Measurements from ENCODE around the gene GRIPAP1.

GRIPAP1 gene

GRCh38 chrX:48958635-48959094, 43.4 kb downstream of the GRIPAP1 start:
- DNase-seq (ENCODE audit: low spot score) = peak; percentile 25

- peak; percentile 99 for DNase-seq (ENCODE audit: low spot score)
These were observed 44.0 kb downstream of the GRIPAP1 start for GRCh38 chrX:48957827-48958634.

DNA sequence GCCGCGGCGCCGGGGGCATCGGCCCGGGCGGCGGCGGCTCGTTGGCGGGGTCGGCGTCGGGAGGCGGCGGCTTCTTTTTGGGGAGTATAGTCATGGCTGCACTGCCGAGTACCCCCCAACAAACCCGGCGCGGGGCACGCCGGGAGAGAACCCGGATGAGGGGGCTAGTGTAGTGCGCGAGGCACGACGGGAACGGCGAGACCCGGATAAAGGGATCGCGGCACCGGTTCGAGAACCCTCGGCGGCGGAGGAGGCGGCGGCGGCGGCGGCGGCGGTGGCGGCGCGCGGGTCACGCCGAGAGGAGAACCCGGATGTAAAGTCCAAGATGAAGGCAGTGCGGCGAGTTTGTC, 44.6 kb downstream of the GRIPAP1 start, which contains the start of gene OTUD5:
Gene OTUD5 (minus strand): TSS at position 131 of the 350 bp plus-strand sequence. CDS start 37 bp downstream, at position 94.
- DNase-seq (ENCODE audit: low spot score) = peak; percentile 46

DNA sequence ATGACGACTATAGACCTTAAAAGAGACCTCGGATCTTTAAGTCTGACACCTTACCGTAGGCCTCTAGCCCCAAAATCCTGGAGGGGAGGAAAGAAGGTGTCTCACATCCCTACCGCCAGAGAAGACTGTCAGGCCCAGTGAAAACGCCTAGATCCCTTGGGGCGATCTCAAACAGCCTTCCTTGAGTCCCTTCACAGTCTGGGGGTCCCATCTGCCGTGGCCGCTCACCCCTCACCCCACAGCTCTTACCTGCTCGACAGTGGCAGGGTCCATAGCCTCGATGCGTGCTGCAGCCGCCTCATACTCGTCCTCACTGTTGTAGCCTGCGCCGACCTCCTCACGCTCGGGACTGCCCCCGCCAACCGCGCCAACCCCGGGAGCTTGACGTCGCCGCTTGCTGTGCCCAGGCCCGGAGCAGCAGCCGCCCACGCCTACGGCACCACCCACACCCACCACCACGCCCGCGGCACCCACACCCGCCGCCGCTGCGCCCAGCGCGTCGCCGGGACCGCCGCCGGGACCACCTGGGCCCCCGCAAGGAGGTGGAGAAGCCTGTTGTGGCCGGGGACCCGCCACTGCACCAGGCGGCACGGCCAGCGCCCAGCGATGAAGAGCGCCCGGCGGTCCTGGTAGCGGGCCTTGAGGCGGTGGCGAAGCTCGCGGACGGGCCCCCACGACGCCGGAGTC, 45.2 kb downstream of the GRIPAP1 start:
- no peak for DNase-seq (ENCODE audit: low spot score)

- no peak for DNase-seq (ENCODE audit: low spot score)
These were observed 53.5 kb downstream of the GRIPAP1 start for GRCh38 chrX:48948589-48948988.

GRCh38 chrX:48945517-48946348, 56.3 kb downstream of the GRIPAP1 start:
- peak; percentile 42 for DNase-seq (ENCODE audit: low spot score)

DNA sequence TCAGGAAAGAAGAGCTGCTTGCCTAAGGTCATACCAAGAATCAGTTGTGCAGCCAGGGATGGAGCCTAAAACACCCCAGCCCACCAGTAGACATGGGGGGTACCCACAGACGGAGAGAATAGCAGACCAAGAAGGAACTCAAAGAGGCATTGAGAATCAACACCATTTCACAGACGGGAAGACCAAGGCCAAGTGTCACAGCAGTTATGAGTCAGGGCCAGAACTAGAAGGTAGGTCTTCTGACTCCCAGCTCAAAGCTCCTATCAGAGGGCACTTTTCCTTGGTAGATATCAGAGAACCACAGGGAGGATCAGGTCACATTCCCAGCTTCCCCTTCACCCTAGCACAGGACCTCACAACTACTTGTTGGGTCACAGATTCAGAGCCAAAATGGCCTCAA, 59.2 kb downstream of the GRIPAP1 start:
- DNase-seq (ENCODE audit: low spot score) = no peak

- no peak for DNase-seq (ENCODE audit: low spot score)
These were observed 61.6 kb downstream of the GRIPAP1 start for GRCh38 chrX:48940404-48940955.

DNA sequence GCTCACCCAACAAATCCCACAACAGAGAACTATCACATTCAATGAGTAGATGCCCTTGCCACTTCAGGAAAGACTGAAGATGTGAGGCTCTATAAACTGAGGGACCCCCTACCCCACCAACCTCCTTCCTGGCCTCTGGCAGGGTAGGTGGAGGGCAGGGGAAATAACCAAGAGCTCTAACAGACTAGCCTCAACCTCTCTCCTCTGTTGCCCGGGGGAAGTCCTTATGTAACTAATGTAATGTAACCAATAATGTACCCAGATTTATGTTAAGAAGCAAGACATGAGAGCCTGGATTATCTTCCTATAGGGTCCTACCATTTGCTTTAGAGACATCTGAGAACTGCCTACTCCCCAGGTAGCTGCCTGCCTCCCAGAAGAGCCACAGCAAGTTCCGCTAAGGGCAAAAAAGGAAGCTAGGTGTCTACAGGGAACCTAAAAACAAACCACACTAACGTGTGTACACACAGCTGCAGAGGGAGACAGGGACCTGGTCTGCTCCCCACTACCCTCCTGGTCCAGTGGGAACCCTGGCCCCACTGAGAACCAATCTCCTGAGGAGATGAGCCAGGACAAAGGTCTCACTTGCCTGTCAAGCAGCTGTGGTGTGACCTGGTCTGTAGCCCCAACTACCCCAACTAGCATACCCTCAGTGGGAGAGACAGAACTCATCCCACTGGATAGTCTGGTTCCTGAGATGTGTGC, 62.4 kb downstream of the GRIPAP1 start:
- DNase-seq (ENCODE audit: low spot score) = no peak

DNA sequence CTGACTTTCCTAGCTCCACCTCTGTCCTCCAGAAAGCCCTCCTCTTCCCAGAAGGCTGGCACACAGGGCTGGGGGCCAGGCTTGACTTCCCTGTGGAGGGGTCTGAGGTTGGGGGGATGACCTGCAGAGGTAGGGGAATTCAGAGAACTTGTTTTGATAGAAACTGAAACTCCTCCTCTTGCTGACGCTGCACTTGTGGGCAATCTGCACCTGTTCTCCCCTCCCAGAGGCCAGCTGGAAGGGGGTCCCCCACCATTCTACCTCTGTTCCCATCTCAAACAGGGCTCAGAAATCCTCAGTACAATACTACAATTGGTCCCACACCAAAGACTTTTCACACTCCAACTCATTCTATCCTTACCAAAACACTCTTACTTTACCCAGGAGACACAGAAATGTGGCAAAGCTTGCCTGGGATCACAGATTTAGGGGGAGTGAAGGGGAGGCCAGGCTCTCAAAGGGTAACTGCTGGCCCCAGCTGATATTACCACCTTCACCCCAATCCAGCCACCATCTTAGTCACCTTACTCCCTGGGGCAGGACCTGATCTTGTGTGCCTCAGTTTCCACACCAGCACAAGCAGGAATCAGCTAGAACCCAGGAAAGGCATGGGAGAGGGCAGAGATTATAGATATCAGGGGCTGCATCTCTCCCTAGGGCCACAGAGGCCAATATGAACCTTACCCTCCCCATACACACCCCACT, 63.2 kb downstream of the GRIPAP1 start:
- DNase-seq (ENCODE audit: low spot score) = no peak

- DNase-seq (ENCODE audit: low spot score) = no peak
These were observed 64.8 kb downstream of the GRIPAP1 start for GRCh38 chrX:48937054-48937907.

- DNase-seq (ENCODE audit: low spot score) = no peak
These were observed 65.5 kb downstream of the GRIPAP1 start for GRCh38 chrX:48936429-48937053.

- no peak for DNase-seq (ENCODE audit: low spot score)
These were observed 66.8 kb downstream of the GRIPAP1 start for GRCh38 chrX:48935301-48935670.

DNA sequence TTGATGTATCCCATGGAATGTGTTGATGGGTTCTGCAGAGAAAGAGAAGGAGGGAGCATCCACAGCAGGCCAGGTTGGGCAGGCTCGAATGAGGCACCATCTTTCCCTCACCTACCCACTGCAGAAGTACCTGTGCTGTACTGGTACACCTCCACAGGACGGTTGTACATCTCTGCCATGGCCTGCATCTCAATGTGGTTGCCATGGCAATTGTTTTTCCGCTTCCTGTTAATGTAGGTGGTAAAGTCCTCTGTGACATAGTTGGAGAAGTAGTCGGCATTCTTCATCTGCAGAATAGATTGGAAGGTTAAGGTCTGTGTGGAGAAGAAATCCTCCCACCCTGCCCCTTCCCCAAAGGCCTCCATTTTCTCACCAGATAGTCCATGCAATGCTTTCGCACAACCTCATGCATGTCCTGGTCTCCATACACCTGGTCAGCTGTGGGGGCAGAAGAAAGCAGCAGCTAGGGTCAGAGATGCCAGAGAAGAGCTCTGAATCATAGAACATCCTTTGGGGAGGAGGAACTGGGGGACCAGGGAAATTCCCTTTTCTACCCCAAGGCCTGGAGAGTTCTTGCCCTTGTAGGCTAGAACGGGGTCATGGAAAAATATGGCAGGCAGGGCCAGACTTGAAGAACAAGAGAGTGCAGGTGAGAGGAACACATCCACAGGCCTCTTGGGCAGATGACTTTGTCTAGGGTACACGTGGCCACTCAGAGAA, 67.3 kb downstream of the GRIPAP1 start:
- no peak for DNase-seq (ENCODE audit: low spot score)

- DNase-seq (ENCODE audit: low spot score) = no peak
These were observed 68.3 kb downstream of the GRIPAP1 start for GRCh38 chrX:48933757-48934156.

GRCh38 chrX:48927736-48928382, 74.2 kb downstream of the GRIPAP1 start:
- no peak for DNase-seq (ENCODE audit: low spot score)

GRCh38 chrX:48927123-48927522, 74.9 kb downstream of the GRIPAP1 start:
- no peak for DNase-seq (ENCODE audit: low spot score)

GRCh38 chrX:48924270-48924669, 77.8 kb downstream of the GRIPAP1 start:
- no peak for DNase-seq (ENCODE audit: low spot score)

All from COLO829 (cell line).